ENCODE results near the gene ABHD3.
"Not testable (repeated sequence)": the region's sequence is repeated elsewhere in the genome, so short reads cannot be mapped to it uniquely, and the experiment has no call there.

Gene ABHD3

GRCh38 chr18:21702602-21703001 is 2.0 kb downstream of the ABHD3 start:
- DNase-seq = no peak

DNA sequence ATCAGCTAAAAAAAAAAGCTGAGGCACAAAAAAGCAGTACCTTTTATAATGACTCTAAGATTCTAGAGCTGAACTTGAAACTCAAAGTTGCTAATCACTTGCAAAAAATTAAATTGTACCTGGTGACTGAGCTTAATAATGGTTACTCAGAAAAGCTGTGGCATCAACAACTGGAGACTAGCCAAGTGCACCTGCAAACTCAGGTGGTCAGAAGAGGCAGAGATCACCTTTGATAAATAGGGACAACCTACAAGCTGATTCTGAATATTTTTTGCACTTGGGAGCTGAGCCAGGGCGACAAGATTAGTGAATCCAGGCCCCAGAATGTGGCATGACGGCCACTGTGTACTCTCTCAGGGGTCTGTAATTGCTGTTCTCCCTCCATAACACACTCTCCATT is 3.0 kb downstream of the ABHD3 start:
- no peak for DNase-seq

DNA sequence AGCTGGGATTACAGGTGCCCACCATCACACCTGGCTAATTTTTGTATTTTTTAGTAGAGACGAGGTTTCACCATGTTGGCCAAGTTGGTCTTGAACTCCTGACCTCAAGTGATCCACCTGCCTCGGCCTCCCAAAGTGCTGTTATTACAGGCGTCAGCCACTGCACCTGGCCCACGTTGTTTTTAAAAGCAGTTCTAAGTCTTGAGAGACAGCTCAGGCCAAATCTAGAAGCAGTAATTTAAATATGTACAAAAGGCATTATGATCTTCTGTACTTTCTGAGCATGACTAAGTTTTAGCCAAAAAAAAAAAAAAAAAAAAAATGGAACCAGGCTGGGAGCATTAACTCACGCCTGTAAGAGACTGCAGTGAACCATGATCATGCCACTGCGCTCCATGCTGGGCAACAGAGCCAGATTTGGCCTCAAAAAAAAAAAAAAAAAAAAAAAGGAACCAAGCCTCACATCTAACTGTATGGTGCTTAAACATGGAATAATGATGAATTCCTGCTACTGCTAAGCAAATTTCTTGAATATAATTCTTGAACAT is 4.0 kb downstream of the ABHD3 start:
- no peak for DNase-seq

DNA sequence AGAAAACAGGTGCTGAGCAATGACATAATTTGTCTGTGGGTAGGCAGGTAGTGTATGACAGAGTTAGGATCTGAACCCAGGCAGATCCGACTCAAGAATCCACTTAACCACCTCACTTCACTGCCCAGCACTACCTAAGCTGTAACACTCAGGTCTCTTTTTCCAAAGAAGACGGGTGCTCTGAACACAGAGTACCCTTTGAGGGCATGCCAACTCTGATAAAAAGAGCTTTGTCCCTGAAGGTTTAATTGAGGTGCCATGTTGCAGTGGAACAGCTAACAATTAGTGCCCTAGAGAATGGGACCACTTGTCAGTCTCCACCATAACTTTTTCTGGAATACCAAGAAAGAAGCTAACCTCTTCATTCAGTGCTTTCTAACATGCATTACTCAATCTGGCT is 11.3 kb downstream of the ABHD3 start:
- DNase-seq = no peak

- no peak for DNase-seq
These were observed 14.8 kb downstream of the ABHD3 start for GRCh38 chr18:21689736-21690135.

GRCh38 chr18:21686282-21687105 is 18.1 kb downstream of the ABHD3 start:
- no peak for DNase-seq

- DNase-seq = not testable (repeated sequence)
These were observed 19.0 kb downstream of the ABHD3 start for GRCh38 chr18:21685556-21685981.

DNA sequence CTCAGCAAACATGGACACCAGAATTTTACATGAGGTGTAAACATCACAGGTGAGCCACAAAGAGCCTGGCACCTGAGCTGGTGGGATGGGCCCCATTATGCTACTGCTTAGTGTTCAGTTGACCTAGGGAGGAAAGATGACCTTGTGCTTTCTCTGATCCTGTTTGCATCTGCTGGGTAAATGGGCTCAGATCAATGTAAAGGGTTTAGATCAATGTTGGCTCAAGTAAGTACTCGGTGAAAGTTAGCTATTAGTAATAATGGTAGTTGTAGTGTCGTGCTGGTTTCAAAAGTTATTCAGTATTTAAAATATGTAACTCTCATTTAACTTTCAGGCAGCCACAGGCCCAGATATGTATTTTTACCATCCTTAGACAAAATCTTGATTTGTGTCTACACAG is 19.8 kb downstream of the ABHD3 start:
- no peak for DNase-seq

- no peak for DNase-seq
These were observed 22.1 kb downstream of the ABHD3 start for GRCh38 chr18:21682371-21683051.

DNA sequence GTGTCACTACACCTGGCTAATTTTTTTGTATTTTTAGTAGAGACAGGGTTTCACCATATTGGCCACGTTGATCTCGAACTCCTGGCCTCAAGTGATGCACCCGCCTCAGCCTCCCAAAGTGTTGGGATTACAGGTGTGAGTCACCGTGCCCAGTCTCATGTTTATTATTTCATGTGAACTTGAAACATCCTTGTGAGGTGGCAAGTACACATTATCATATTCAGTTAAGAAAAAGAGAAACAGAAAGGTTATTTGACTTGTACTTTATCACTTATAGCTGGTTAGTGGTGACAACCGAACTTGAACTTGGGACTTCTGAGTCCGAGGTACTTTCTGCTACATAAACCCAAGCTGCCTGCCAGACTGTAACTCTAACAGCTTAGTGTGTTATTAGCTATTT is 24.4 kb downstream of the ABHD3 start:
- no peak for DNase-seq

DNA sequence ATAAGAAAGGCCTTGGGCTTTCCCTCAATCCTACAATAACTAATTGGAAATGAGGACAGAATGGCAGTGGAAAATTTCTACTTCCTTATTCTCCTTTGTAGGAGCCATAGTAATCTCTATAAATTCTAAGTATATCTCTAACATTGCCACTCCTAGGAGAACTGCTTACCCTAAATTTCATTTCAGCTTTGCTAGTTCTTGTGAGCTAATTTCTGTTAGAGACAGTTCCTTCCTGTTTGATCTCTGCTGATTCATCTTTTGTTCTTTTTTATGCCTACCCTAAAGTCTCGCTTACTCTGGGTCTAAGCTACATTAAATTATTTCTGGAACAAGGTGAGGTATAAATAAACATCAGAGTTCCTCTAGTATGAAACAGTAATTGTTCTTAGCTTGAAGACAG is 25.7 kb downstream of the ABHD3 start:
- no peak for DNase-seq

GRCh38 chr18:21675354-21675753 is 29.2 kb downstream of the ABHD3 start:
- DNase-seq = not testable (repeated sequence)

DNA sequence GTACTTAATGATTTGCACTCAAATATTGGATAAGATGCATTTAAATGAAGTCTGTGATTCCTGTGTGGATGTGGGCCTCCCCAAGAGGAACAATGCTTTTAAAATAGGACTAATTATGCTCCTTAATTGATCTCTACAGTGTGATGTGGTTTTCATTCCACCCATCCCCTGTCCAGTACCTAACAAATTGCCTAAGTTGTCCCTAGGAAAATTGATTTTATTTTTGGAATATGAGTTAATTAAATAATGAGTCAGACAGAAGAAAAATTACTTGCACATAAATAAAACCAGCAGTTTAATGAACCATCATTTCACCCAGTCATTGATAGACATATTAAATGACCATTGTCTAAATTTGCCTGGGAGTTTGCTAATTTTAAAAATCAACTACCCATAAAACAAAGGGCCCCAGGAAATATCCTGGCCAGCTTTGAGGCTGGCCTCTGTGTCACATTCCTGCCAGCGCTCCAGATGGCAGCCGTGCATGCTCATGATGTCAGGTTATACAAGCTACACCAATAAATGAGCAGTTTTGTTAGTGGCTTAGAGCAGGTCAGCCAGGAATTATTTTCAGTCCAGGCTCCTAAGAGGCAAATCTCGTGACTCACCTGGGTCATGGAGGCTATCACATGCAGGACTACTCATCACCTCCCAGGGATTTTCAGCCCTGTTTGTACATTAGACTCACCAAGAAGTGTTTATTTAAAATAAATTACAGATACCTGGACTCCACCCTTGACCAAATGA is 31.9 kb downstream of the ABHD3 start:
- DNase-seq = no peak

DNA sequence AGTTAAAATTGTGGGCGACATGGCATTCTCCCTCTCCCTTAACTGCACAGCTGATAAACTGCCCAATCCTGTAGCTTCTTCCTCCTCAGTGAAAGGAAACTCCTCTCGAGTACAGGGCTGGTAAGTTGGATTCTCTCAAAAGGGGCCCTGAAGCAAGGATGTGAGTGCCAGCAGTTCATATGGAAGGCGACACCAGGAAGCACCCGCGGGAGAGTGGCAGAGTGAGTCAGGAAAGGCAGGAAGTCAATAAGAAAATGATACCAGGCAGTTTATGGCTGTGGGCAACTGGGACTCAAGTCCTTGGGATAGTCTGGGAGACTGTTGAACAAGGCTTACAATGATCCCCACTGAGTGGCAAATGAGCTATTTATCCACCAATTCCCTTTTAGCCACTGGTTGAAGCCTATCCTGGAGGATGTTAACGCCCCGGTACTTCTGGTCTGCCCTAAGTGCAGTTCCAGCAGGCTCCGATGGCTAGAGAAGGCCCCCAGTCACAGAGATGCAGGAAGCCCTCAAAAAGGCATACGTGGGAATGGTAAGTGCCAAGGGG is 34.8 kb downstream of the ABHD3 start:
- DNase-seq = no peak

GRCh38 chr18:21664069-21664468 is 40.5 kb downstream of the ABHD3 start:
- no peak for DNase-seq

DNA sequence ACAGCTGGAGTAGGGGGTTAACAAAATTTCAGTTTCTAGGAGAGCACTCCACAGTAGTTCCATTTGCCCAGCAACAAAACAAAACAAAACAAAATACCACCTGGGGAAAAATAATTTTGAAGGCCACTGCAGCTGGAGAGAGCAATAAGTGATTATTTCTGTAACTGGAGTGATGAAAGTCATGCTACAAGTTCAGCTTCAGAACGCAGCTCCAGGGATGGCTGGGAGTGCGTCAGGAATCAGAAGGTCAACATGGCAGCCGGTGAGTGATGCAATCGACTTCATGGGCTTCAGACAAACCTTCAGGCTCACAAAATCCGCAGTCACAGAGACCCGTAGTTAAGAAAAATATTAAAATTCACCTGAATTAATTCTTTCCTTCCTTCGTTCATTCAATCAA is 41.0 kb downstream of the ABHD3 start:
- peak; percentile 4 for DNase-seq

DNA sequence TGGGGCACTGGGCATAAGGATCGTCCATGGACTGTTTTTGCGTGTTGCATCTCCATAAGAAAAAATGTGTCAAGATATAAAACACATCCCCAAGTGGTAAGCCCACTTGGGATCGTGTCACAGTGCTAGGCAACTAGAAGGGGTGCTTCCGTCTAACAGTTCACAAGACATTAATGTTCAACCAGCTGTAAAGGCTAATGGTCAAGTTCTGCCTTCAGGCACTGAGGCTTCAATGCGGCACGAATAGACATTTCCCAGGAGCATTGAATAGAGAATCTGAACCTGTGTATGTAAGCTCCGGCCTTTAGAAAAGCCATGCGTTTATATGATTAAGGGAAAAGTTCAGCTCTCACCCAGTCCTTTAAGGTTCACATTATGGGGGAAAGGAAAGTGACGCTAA is 42.0 kb downstream of the ABHD3 start:
- DNase-seq = no peak

- DNase-seq = no peak
These were observed 44.5 kb downstream of the ABHD3 start for GRCh38 chr18:21660078-21660477.

GRCh38 chr18:21656402-21656801 is 48.2 kb downstream of the ABHD3 start:
- DNase-seq = no peak

GRCh38 chr18:21653361-21653760 is 51.2 kb downstream of the ABHD3 start:
- DNase-seq = no peak

GRCh38 chr18:21652073-21652472 is 52.5 kb downstream of the ABHD3 start:
- no peak for DNase-seq

GRCh38 chr18:21650311-21650710 is 54.3 kb downstream of the ABHD3 start:
- DNase-seq = no peak

- not testable (repeated sequence) for DNase-seq
These were observed 64.2 kb downstream of the ABHD3 start for GRCh38 chr18:21640375-21640774.
